A673 (cell line): Measurements from ENCODE around the gene NFKBIE. TPM values are rescaled to one million over a fixed set of nuclear protein-coding genes. Genes with fewer than 3 reads are reported as not detected.

Experiments
- BruUV-seq: library from RNA; stranded (reverse); fragments of 400-500 nt; replicated peaks from 2 replicates; lab custom pipeline; 2021; lab: Mats Ljungman, UMichigan
- CTCF ChIA-PET: fragments of 300-600 bp; sonication (Branson Sonifier 250); formaldehyde crosslinking; loops from one replicate; lab custom pipeline; 2022; ENCODE audit warnings: antibody characterized with exemption; lab: Charles Lee
- POLR2A ChIA-PET: fragments of 300-600 bp; sonication (Branson Sonifier 250); formaldehyde crosslinking; loops from one replicate; lab custom pipeline; 2022; ENCODE audit warnings: antibody characterized with exemption; ENCODE audit not compliant: low non-redundant PET; lab: Charles Lee
- DNase-seq: peaks from one replicate; pipeline ENCODE4 v3.0.0-alpha.2; 2015; ENCODE audit warnings: low spot score
- H3K27ac ChIP-seq: fragments of 200-600 bp; sonication (generic); 2 replicates; pipeline ENCODE4 v1.5.1; 2016; ENCODE audit warnings: mixed run types, low read depth, mild to moderate bottlenecking, mixed read lengths, antibody characterized with exemption, low read length; ENCODE audit not compliant: poor library complexity, severe bottlenecking
- H3K27me3 ChIP-seq: fragments of 200-600 bp; sonication (generic); replicated peaks from 2 replicates; pipeline ENCODE4 v1.6.1; 2017; ENCODE audit warnings: mixed run types, low read depth, mild to moderate bottlenecking, mixed read lengths, antibody characterized with exemption, low read length; ENCODE audit not compliant: insufficient read depth, poor library complexity
- H3K36me3 ChIP-seq: fragments of 200-600 bp; sonication (generic); 2 replicates; pipeline ENCODE4 v1.6.1; 2016; ENCODE audit warnings: mixed run types, mild to moderate bottlenecking, mixed read lengths, antibody characterized with exemption, low read length; ENCODE audit not compliant: insufficient read depth, poor library complexity, severe bottlenecking
- H3K4me1 ChIP-seq: fragments of 200-600 bp; sonication (generic); 2 replicates; pipeline ENCODE4 v1.6.1; 2017; ENCODE audit warnings: mixed run types, mild to moderate bottlenecking, mixed read lengths, antibody characterized with exemption, low read length; ENCODE audit not compliant: insufficient read depth, poor library complexity, severe bottlenecking
- H3K4me3 ChIP-seq: fragments of 200-600 bp; sonication (generic); 2 replicates; pipeline ENCODE4 v1.5.1; 2016; ENCODE audit warnings: low read depth, mixed run types, mild to moderate bottlenecking, mixed read lengths, low read length; ENCODE audit not compliant: poor library complexity, severe bottlenecking
- H3K9me3 ChIP-seq: fragments of 200-600 bp; sonication (generic); 2 replicates; pipeline ENCODE4 v1.6.1; 2016; ENCODE audit warnings: mixed run types, low read depth, mild to moderate bottlenecking, mixed read lengths, antibody characterized with exemption, low read length; ENCODE audit not compliant: poor library complexity, severe bottlenecking
- EZH2 ChIP-seq: fragments of 200-600 bp; sonication (generic); IDR thresholded peaks from 2 replicates; pipeline ENCODE4 v1.6.1; 2017; ENCODE audit warnings: borderline replicate concordance, low read depth, mild to moderate bottlenecking, mixed read lengths, antibody characterized with exemption, low read length; ENCODE audit not compliant: poor library complexity, severe bottlenecking
- intact Hi-C: fragments of 100-400 bp; cut with micrococcal nuclease; formaldehyde crosslinking; loops from one replicate; pipeline ENCODE4 v1.10.0; 2022; ENCODE audit not compliant: unreplicated experiment
- total RNA-seq: library from RNA; stranded (reverse); gene quantifications from 2 replicates; pipeline ENCODE4 v1.2.3, GENCODE V29; 2021
- TF ChIP-seq, protein P1 (sequence below): fragments of 300-800, 200-600 bp; sonication (generic); conservative IDR thresholded peaks from 2 replicates; pipeline ENCODE4 v1.5.1; 2017; ENCODE audit warnings: low read depth, mild to moderate bottlenecking, antibody characterized with exemption, low read length, moderate library complexity, mixed read lengths

Gene NFKBIE
- total RNA-seq, 1 experiment from 2014 or later, result 5.2 TPM

DNA sequence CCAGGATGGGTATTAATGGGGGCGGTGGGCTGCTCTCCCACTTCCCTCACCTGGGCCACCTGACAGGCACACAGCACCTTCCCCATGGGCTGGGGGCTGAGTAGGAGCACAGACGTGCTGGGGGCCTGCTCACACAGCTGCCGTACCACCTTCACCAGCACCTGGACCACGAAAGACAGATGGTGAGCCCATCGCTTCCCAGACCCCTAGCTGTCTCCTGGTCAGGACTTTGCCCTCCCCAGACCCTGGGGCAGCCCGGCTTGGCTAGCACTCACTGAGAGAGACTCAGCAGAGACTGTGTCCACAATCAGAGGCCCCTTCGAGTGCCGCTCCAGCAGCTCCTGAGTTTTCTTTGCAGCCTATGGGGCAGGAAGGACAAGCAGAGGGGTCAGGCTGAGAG is 35.8 kb upstream of the NFKBIE start:
- Histone ChIP-seq H3K9me3 (no peaks in the 10 kb centered on the region), H3K27ac (no peak overlapping the region), H3K4me3 (no peak overlapping the region), H3K27me3 (peaks cover 18% of the 10 kb centered on the region), H3K4me1 (no peaks in the 10 kb centered on the region), H3K36me3 (peaks cover 50% of the 10 kb centered on the region)
- intact Hi-C loops, result no loop called here
- TF ChIP-seq, protein P1, sequence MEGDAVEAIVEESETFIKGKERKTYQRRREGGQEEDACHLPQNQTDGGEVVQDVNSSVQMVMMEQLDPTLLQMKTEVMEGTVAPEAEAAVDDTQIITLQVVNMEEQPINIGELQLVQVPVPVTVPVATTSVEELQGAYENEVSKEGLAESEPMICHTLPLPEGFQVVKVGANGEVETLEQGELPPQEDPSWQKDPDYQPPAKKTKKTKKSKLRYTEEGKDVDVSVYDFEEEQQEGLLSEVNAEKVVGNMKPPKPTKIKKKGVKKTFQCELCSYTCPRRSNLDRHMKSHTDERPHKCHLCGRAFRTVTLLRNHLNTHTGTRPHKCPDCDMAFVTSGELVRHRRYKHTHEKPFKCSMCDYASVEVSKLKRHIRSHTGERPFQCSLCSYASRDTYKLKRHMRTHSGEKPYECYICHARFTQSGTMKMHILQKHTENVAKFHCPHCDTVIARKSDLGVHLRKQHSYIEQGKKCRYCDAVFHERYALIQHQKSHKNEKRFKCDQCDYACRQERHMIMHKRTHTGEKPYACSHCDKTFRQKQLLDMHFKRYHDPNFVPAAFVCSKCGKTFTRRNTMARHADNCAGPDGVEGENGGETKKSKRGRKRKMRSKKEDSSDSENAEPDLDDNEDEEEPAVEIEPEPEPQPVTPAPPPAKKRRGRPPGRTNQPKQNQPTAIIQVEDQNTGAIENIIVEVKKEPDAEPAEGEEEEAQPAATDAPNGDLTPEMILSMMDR, result no peak
- no peak for TF ChIP-seq EZH2
- DNase-seq, result no peak
- POLR2A ChIA-PET, result no interaction called here
- CTCF ChIA-PET, result no interaction called here
- no TSS peak for BruUV-seq

DNA sequence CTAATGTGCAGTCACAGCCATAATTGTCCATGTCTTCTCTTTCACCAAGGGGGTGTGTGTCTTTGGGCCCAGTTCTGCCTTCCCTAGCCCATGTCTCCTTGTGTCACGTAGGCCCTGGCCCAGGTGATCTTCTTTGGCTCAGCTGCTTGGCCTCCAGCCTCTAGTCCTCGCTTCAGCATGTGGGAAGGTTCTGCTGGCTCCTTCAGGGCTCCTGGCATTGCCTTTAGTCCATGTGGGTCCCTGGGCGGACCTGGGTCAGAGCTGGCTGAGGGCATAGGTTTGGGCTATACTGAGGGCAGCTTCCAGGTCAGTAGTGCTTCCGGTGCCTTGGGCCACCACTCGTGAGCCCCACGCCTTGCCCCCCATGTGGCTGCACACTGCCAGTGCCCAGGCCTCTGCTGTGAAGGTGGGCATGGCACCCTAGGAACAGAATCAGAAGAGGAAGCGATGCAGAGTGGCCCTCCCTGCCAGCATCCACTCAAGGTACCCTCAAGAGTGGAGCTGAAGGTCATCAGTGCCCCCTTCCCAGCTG is 35.0 kb upstream of the NFKBIE start:
- no peaks in the 10 kb centered on the region for H3K9me3 ChIP-seq
- TF ChIP-seq, protein P1, result no peak
- TF ChIP-seq EZH2, result no peak
- CTCF ChIA-PET, result no interaction called here
- peaks cover 23% of the 10 kb centered on the region for H3K27me3 ChIP-seq
- H3K27ac ChIP-seq, result no peak overlapping the region
- H3K4me1 ChIP-seq, result no peaks in the 10 kb centered on the region
- H3K36me3 ChIP-seq, result peaks cover 47% of the 10 kb centered on the region
- no peak overlapping the region for H3K4me3 ChIP-seq
- POLR2A ChIA-PET, result no interaction called here
- BruUV-seq, result no TSS peak
- DNase-seq, result no peak
- intact Hi-C loops, result no loop called here

GRCh38 chr6:44298864-44299263 is 33.5 kb upstream of the NFKBIE start:
- intact Hi-C loops, result no loop called here
- Histone ChIP-seq H3K9me3 (no peaks in the 10 kb centered on the region), H3K27ac (no peak overlapping the region), H3K27me3 (peaks cover 24% of the 10 kb centered on the region), H3K4me1 (no peaks in the 10 kb centered on the region), H3K36me3 (peaks cover 32% of the 10 kb centered on the region), H3K4me3 (no peak overlapping the region)
- TF ChIP-seq, protein P1, result no peak
- no peak for TF ChIP-seq EZH2
- CTCF ChIA-PET, result interaction anchor here (1.4 kb wide), 1 partner anchor 14 kb away, joined by 4 read pairs; the partner anchor contains the start of gene AARS2
- BruUV-seq, result no TSS peak
- POLR2A ChIA-PET, result interaction anchor here (0.6 kb wide), 1 partner anchor 13 kb away, joined by 3 read pairs; no protein-coding TSS in a partner anchor
- DNase-seq, result no peak
